HPDE6-E6E7 (cell line): ENCODE results near the gene C1orf174.
A peak's percentile ranks its signal among the peaks of the same experiment; 100 is the strongest.

Experiments used
- DNase-seq: peaks from one replicate; pipeline ENCODE4 v3.0.0; 2011; ENCODE audit warnings: missing footprints; ENCODE audit errors: extremely low spot score

C1orf174 gene

GRCh38 chr1:3869751-3870301 lies 30.2 kb downstream of the C1orf174 start:
- no peak for DNase-seq

DNA sequence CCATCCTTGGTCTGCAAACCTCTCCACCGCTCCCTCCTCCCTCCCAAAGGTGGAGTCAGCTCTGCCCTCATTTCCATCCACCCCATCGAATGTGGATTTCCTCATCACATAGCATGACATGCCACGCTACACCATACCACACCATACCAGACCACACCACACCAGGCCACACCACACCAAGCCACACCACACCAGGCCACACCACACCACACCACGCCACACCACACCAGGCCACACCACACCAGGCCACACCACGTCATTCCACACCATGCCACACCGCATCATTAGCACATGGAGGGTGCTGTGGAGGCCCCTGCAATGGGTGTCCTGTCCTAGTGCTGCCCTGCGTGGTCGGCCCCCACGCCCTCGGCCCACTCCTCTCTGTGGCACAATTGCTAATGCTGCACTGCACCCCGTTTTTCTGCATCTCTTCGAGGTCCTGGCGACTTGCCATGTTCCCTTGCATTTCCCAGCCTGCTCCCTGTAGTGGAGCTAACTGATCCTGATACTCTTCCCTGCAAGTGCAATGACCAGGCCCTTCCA lies 31.5 kb downstream of the C1orf174 start:
- DNase-seq = no peak

DNA sequence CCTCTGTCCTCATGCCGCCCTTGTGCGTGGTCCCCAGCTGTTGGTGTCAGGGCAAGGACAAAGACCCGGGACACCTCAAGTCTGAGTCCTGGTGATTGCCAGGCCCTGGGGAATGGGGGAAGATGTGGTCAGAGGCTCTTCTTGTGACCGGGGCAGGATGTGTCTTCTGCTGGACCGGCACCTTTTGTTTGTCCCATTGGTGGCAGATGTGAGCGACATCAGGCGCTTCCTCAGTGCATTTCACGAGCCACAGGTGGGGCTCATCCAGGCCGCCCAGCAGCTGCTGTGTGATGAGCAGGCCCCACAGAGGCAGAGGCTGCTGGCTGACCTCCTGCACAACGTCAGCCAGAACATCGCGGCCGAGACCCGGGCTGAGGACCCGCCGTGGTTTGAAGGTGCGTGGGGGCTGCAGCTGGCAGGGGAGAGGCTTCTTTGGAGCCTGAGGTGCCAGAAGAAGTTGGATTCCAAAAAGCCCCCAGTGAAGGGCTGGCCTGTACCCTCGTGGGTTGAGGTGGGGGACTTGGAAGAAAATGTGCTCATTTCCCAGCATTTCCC lies 34.4 kb downstream of the C1orf174 start:
- DNase-seq = no peak

- DNase-seq = no peak
These were observed 35.2 kb downstream of the C1orf174 start for GRCh38 chr1:3864884-3865283.

DNA sequence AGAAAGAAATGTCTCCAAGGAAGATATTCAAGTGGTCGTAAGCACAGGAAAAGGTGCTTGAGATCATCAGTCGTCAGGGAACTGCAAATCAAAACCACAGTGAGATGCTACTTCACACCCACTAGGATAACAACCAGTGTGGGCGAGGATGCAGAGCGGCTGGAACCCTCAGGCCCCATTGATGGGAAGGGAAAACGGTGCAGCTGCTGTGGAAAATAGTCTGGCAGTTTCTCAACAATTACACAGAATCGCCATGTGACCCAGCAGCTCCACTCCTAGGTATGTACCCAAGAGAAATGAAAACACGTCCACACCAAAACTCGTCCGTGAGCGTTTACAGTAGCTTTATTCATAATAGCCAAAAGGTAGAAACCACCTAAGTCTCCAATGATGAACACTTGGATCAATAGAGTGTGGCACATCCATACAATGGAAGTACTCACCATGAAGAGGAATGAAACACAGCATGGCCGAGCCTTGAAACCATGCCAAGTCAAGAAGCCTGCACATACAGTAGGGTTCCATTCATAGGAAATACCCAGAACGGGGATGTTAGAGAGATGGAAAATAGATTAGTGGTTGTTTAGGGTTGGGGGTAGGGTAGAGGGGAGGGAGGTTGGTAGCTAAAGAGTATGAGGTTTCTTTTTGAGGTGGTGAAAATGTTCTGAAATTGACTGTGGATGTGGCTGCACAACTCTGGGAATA lies 36.7 kb downstream of the C1orf174 start:
- no peak for DNase-seq

DNA sequence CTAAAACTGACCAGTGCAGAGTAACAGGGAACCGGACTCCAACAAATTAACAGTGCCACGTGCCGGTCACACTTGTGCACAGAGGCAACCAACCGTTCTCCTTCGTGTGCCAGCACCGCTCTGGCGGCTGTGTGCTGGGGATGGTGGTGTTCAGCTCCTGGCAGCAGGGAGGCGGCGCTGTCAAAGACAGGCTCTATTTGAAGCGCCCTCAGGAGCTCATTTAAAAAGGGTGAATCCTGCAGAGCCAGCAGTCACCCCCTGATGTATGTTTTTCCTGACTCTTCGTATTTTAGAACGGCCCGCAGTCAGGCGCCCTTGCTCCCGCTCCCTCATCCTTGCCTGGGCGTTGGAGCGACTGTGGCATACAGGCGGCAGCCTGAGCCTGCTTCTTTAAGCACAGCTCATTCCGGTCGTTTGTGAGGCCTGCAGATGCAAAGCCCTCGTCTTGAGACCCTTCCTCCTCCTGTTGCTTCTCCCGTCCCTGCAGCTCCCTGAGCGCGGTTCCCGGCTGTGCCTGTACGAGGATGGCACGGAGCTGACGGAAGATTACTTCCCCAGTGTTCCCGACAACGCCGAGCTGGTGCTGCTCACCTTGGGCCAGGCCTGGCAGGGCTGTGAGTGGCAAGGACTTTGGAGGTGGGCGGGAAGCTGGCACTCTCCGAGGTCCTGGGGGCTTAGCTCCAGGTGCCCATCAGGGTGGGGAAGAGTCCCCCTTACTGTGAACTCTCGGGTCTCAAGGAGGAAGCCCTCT lies 41.7 kb downstream of the C1orf174 start:
- DNase-seq = peak; percentile 39

GRCh38 chr1:3857791-3858129 lies 42.3 kb downstream of the C1orf174 start:
- DNase-seq = no peak

GRCh38 chr1:3856923-3857790 lies 42.9 kb downstream of the C1orf174 start, which contains the start of the genes CEP104 and DFFB:
CEP104 (minus strand) TSS chr1:3857211; CDS start chr1:3852407, 4,804 bp downstream.
DFFB (plus strand) TSS chr1:3857476; CDS start chr1:3857604, 128 bp downstream.
- peak; percentile 100 for DNase-seq

DNA sequence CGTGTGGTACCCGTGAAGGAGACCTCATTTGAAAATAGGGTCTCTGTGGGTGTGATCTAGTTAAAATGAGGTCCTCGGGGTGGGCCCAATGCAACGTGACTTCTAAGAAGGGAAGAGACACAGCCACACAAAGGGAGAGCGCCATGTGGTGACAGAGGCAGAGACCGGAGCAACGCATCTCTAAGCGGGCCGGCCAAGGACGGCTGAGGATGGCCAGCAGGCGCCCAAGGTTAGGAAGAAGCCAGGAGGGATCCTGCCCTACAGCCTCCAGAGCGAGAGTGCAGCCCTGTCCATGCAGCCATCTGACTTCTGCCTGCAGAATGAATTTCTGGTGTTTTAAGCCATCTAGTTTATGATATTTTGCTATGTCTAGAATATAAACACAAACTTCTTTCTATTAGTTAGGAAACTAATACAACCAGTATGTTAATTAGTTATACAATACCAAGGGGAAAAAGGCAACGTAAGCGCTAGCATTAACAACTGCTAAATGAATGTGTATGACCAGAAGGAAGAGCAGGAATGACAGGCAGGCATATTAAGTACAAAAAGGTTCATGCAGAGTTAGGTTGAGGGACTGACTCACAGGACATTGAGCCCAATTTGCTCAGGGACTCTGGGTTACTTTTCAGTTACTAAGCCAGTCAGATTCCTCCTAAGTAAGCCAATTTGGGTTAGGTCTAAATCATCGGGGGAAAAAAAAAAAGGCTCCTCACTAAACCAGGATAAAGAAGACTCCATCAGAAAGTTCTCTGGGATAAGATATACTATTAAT lies 47.2 kb downstream of the C1orf174 start:
- DNase-seq = no peak

GRCh38 chr1:3852091-3852490 lies 48.0 kb downstream of the C1orf174 start:
- no peak for DNase-seq

DNA sequence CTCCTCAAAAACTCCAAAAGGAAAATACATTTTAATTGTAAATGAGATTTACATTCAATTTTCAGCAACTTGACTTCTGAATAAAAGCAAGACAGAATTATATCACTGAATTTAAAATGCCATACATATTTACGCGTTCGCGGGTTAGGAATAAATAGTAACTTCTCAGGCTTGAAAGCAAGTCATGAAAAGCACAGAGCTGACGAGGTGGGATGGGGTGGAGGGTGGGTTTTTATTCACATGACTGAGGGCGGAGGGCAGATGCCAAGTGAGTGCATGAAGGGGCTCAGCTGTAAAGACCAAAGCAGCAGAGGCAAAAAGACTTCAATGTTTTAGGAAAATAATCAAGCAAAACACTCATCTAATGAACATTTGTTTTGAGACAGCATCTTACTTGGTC lies 48.8 kb downstream of the C1orf174 start:
- no peak for DNase-seq

GRCh38 chr1:3850857-3851256 lies 49.2 kb downstream of the C1orf174 start:
- DNase-seq = no peak

- DNase-seq = no peak
These were observed 53.0 kb downstream of the C1orf174 start for GRCh38 chr1:3847081-3847480.

DNA sequence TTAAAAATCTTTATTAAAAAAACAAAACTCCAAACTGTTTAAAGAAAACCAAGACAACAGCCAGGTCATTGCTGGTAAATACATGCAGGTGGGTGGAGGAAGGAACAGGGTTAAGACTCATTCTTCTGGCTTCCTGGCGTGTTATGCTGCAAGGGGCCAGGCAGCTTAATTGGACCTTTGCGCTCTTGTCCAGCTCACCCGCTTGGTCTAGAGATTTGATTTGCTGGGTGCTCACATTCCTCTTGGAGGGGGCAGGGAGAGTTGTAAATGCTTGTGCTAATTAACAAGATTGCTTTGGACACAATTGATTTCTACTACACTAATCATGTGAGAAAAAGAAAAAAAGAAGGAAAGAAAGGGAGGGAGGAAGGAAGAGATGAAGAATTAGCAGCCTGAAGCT lies 53.5 kb downstream of the C1orf174 start:
- DNase-seq = no peak

GRCh38 chr1:3842912-3843311 lies 57.2 kb downstream of the C1orf174 start:
- no peak for DNase-seq

- no peak for DNase-seq
These were observed 58.6 kb downstream of the C1orf174 start for GRCh38 chr1:3841491-3841890.
